Measurements from ENCODE around the gene NACC2. TPM values are rescaled to one million over a fixed set of nuclear protein-coding genes. Genes with fewer than 3 reads are reported as not detected.

Gene NACC2
- total and polyA plus RNA-seq, 2 experiments from 2014 or later = 3.8 to 20.8 TPM

DNA sequence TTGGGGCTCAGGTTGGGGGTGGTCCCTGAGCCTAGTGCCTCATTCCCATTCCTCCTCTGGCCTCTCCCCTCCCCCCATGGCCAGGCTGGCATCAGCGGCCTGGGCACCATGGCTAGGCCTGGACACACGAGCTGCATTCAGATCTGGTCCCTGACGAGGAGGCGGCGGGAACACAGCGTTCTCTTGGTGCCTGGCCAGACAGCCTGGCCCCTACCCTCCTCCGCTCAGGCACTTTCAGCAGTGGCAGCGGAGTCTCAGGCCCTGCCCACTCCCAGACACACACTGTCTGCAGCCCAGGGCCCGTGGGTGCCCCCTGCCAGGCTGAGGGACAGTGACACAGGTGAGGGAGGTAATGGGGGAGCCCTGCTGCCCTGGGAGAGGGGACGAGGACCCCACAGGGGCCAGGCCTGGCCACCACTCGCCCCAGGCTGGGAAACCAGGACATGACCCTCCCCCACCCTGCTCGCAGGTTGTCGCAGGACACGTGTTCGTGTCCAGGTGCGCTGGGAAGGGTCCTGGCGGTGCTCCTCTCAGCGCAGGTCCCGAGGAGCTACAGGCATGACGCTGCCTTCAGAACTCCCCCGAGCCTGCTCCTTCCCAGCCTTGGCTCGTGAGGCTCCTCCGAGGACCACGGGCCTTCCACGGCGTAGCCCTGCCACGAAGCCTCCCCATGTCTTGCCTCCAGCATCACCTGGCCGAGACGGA, 114.0 kb downstream of the NACC2 start:
- Histone ChIP-seq H2AFZ (no peak overlapping the region), H3K4me2 (no peak overlapping the region), H3K9me2 (ENCODE audit: insufficient read depth) (no peaks in the 10 kb centered on the region), H3K4me1 (ENCODE audit: insufficient read depth) (no peaks in the 10 kb centered on the region), H3K79me2 (replicated peaks; ENCODE audit: insufficient read depth) (no peaks in the 10 kb centered on the region), H3K36me3 (ENCODE audit: insufficient read depth) (no peaks in the 10 kb centered on the region), H3K27ac (ENCODE audit: low read depth) (no peak overlapping the region), H3K4me3 (no peak overlapping the region), H4K20me1 (replicated peaks; ENCODE audit: insufficient read depth) (no peaks in the 10 kb centered on the region), H3F3A (replicated peaks; ENCODE audit: low read depth) (no peaks in the 10 kb centered on the region), H3K27me3 (ENCODE audit: insufficient read depth) (no peaks in the 10 kb centered on the region)
- Mint-ChIP-seq H3K27me3 (ENCODE audit: insufficient read depth, low read depth, poor library complexity) (peaks cover 5% of the 10 kb centered on the region), H3K9me3 (no peaks in the 10 kb centered on the region), H3K4me1 (peaks cover 5% of the 10 kb centered on the region; the same call in 2 of the 3 replicates), H3K36me3 (ENCODE audit: low read depth) (no peaks in the 10 kb centered on the region), H3K4me3 (no peak overlapping the region), H3K27ac (no peak overlapping the region)
- no peak for TF ChIP-seq EZH2 (IDR thresholded peaks at IDR 0.05; ENCODE audit: low read depth, unreplicated experiment)
- TF ChIP-seq POLR2AphosphoS5 (IDR thresholded peaks at IDR 0.05; ENCODE audit: low read depth) = no peak
- TF ChIP-seq NANOG (IDR thresholded peaks at IDR 0.05; ENCODE audit: borderline replicate concordance) = no peak
- TF ChIP-seq, protein P1, sequence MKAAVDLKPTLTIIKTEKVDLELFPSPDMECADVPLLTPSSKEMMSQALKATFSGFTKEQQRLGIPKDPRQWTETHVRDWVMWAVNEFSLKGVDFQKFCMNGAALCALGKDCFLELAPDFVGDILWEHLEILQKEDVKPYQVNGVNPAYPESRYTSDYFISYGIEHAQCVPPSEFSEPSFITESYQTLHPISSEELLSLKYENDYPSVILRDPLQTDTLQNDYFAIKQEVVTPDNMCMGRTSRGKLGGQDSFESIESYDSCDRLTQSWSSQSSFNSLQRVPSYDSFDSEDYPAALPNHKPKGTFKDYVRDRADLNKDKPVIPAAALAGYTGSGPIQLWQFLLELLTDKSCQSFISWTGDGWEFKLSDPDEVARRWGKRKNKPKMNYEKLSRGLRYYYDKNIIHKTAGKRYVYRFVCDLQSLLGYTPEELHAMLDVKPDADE (IDR thresholded peaks at IDR 0.05) = no peak
- no peak for TF ChIP-seq ZNF114 (CRISPR knock-in tag; IDR thresholded peaks at IDR 0.05)
- TF ChIP-seq ZNF462 (CRISPR knock-in tag; IDR thresholded peaks at IDR 0.05) = no peak
- TF ChIP-seq, protein P2, sequence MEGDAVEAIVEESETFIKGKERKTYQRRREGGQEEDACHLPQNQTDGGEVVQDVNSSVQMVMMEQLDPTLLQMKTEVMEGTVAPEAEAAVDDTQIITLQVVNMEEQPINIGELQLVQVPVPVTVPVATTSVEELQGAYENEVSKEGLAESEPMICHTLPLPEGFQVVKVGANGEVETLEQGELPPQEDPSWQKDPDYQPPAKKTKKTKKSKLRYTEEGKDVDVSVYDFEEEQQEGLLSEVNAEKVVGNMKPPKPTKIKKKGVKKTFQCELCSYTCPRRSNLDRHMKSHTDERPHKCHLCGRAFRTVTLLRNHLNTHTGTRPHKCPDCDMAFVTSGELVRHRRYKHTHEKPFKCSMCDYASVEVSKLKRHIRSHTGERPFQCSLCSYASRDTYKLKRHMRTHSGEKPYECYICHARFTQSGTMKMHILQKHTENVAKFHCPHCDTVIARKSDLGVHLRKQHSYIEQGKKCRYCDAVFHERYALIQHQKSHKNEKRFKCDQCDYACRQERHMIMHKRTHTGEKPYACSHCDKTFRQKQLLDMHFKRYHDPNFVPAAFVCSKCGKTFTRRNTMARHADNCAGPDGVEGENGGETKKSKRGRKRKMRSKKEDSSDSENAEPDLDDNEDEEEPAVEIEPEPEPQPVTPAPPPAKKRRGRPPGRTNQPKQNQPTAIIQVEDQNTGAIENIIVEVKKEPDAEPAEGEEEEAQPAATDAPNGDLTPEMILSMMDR (conservative IDR thresholded peaks at IDR 0.05; ENCODE audit: low read depth in 2 of 2) = no peak
- TF ChIP-seq STAT1 (IDR thresholded peaks at IDR 0.05; ENCODE audit: unreplicated experiment) = no peak
- no peak for TF ChIP-seq ZNF331 (CRISPR knock-in tag; IDR thresholded peaks at IDR 0.05; ENCODE audit: low read depth)
- no peak for TF ChIP-seq EZH2phosphoT487 (IDR thresholded peaks at IDR 0.05; ENCODE audit: unreplicated experiment)
- no peak for TF ChIP-seq JUNB (IDR thresholded peaks at IDR 0.05; ENCODE audit: unreplicated experiment)
- no peak for TF ChIP-seq REST (IDR thresholded peaks at IDR 0.05; ENCODE audit: unreplicated experiment)
- DNase-seq (ENCODE audit: low spot score) (no peak), ATAC-seq (no peak)
